PC-9 (cell line): ENCODE measurements around the gene CPLANE1. TPM values are rescaled to one million over a fixed set of nuclear protein-coding genes. Genes with fewer than 3 reads are reported as not detected.

Experiments used
- BruUV-seq: library from RNA; stranded (reverse); fragments of 400-500 nt; replicated peaks from 2 replicates; lab custom pipeline; 2021; lab: Mats Ljungman, UMichigan
- CTCF ChIA-PET: fragments of 300-600 bp; sonication (Branson Sonifier 250); formaldehyde crosslinking; loops from one replicate; lab custom pipeline; 2022; ENCODE audit warnings: antibody characterized with exemption; lab: Charles Lee
- POLR2A ChIA-PET: fragments of 300-600 bp; sonication (Branson Sonifier 250); formaldehyde crosslinking; loops from one replicate; lab custom pipeline; 2022; ENCODE audit warnings: antibody characterized with exemption; ENCODE audit not compliant: unreplicated experiment; lab: Charles Lee
- DNase-seq, 2 experiments: peaks; one replicate each; pipeline versions ENCODE4 v3.0.0 to v3.0.0-alpha.2; 2015 to 2022; ENCODE audit warnings: mixed read lengths in 1 of 2
- H2AFZ ChIP-seq: fragments of 200-600 bp; sonication (generic); 2 replicates; pipeline ENCODE4 v1.8.1; 2017; ENCODE audit warnings: antibody characterized with exemption
- H3F3A ChIP-seq: fragments of 200-600 bp; sonication (generic); 2 replicates; pipeline ENCODE4 v1.8.1; 2017; ENCODE audit warnings: antibody characterized with exemption, mild to moderate bottlenecking, low read depth; ENCODE audit not compliant: insufficient read depth
- H3K27ac ChIP-seq: fragments of 200-600 bp; sonication (generic); 2 replicates; pipeline ENCODE4 v1.6.1; 2016; ENCODE audit warnings: mixed run types
- H3K27me3 ChIP-seq: fragments of 200-600 bp; sonication (generic); 2 replicates; pipeline ENCODE4 v1.6.1; 2016; ENCODE audit warnings: low read depth, mixed run types; ENCODE audit not compliant: insufficient read depth
- H3K36me3 ChIP-seq: fragments of 200-600 bp; sonication (generic); 2 replicates; pipeline ENCODE4 v1.6.1; 2016; ENCODE audit warnings: low read depth, mixed run types
- H3K4me1 ChIP-seq: fragments of 200-600 bp; sonication (generic); replicated peaks from 2 replicates; pipeline ENCODE4 v1.6.1; 2016; ENCODE audit warnings: mixed run types; ENCODE audit not compliant: insufficient read depth
- H3K4me2 ChIP-seq: fragments of 200-600 bp; sonication (generic); 2 replicates; pipeline ENCODE4 v1.6.1; 2017; ENCODE audit warnings: mixed run types
- H3K4me3 ChIP-seq: fragments of 200-600 bp; sonication (generic); 2 replicates; pipeline ENCODE4 v1.6.1; 2016; ENCODE audit warnings: mixed run types
- H3K79me2 ChIP-seq: fragments of 200-600 bp; sonication (generic); 2 replicates; pipeline ENCODE4 v1.6.1; 2017; ENCODE audit warnings: low read depth, mixed run types
- H3K9me2 ChIP-seq: fragments of 200-600 bp; sonication (generic); 2 replicates; pipeline ENCODE4 v1.8.1; 2017; ENCODE audit warnings: mild to moderate bottlenecking; ENCODE audit not compliant: insufficient read depth
- H3K9me3 ChIP-seq: fragments of 200-600 bp; sonication (generic); 2 replicates; pipeline ENCODE4 v1.8.1; 2016; ENCODE audit warnings: low read depth; ENCODE audit not compliant: insufficient read depth
- H4K20me1 ChIP-seq: fragments of 200-600 bp; sonication (generic); 2 replicates; pipeline ENCODE4 v1.8.1; 2017; ENCODE audit not compliant: insufficient read depth
- EZH2 ChIP-seq: fragments of 200-600 bp; sonication (generic); IDR thresholded peaks from 2 replicates; pipeline ENCODE4 v1.8.0; 2017; ENCODE audit warnings: antibody characterized with exemption, low read depth
- intact Hi-C: fragments of 100-400 bp; cut with micrococcal nuclease; formaldehyde crosslinking; loops from one replicate; pipeline ENCODE4 v1.10.0; 2022; ENCODE audit not compliant: unreplicated experiment
- total RNA-seq: library from RNA; stranded (reverse); gene quantifications from 2 replicates; pipeline ENCODE4 v1.2.3, GENCODE V29; 2021
- TF ChIP-seq, protein P1 (sequence below): fragments of 200-600 bp; sonication (generic); conservative IDR thresholded peaks from 2 replicates; pipeline ENCODE4 v1.6.1; 2017; ENCODE audit warnings: mixed run types, antibody characterized with exemption, mild to moderate bottlenecking, moderate library complexity

The CPLANE1 gene
- total RNA-seq, 1 experiment from 2014 or later = 45.5 TPM

DNA sequence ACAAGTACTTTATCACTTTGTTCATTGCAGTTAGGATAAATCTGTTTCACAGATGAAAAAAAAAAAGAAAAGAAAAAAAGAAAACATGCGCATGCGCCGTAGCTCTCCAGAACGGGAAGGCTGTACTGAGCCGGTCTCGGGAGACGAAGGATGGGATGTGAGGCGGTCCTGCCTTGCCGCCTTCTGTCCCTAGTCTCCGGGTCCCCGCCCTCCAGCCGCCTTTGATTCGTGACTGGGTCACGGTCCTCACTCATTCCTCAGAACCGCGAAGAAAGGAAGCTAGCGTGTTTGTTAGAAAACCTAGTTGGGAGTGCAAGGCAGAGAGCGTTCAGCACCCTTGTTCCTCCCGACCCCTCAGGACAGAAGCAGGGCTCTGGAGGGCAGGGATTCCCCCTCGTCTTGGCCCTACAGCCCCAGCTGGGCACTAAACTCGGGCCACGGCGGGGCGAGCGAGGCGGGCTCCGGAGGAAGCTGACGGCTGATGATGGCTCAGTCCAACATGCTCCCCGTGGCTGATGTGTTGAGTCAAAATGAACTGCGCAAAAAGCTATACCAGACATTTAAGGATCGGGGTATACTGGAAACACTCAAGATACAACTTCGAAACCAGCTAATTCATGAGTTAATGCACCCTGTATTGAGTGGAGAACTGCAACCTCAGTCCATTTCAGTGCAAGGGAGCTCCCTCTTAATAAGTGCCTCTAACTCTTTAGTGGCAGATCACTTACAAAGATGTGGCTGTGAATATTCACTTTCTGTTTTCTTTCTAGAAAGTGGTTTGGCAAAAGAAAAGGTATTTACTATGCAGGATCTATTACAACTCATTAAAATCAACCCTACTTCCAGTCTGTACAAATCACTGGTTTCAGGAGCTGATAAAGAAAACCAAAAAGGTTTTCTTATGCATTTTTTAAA lies 40.0 kb downstream of the CPLANE1 start:
- BruUV-seq = no TSS peak
- no peak overlapping the region for H3K4me2 ChIP-seq
- ChIA-PET POLR2A (no interaction called here), CTCF (no interaction called here)
- H4K20me1 ChIP-seq = no peaks in the 10 kb centered on the region
- DNase-seq = no peak
- H3K9me3 ChIP-seq = no peaks in the 10 kb centered on the region
- H3K27me3 ChIP-seq = no peaks in the 10 kb centered on the region
- no peaks in the 10 kb centered on the region for H3K36me3 ChIP-seq
- no peak overlapping the region for H3K4me3 ChIP-seq
- intact Hi-C loops = no loop called here
- no peaks in the 10 kb centered on the region for H3K79me2 ChIP-seq
- H3K4me1 ChIP-seq = no peaks in the 10 kb centered on the region
- no peaks in the 10 kb centered on the region for H3K9me2 ChIP-seq
- no peak overlapping the region for H3K27ac ChIP-seq
- H2AFZ ChIP-seq = no peak overlapping the region
- H3F3A ChIP-seq = no peaks in the 10 kb centered on the region
- TF ChIP-seq, protein P1, sequence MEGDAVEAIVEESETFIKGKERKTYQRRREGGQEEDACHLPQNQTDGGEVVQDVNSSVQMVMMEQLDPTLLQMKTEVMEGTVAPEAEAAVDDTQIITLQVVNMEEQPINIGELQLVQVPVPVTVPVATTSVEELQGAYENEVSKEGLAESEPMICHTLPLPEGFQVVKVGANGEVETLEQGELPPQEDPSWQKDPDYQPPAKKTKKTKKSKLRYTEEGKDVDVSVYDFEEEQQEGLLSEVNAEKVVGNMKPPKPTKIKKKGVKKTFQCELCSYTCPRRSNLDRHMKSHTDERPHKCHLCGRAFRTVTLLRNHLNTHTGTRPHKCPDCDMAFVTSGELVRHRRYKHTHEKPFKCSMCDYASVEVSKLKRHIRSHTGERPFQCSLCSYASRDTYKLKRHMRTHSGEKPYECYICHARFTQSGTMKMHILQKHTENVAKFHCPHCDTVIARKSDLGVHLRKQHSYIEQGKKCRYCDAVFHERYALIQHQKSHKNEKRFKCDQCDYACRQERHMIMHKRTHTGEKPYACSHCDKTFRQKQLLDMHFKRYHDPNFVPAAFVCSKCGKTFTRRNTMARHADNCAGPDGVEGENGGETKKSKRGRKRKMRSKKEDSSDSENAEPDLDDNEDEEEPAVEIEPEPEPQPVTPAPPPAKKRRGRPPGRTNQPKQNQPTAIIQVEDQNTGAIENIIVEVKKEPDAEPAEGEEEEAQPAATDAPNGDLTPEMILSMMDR = no peak
- TF ChIP-seq EZH2 = no peak

DNA sequence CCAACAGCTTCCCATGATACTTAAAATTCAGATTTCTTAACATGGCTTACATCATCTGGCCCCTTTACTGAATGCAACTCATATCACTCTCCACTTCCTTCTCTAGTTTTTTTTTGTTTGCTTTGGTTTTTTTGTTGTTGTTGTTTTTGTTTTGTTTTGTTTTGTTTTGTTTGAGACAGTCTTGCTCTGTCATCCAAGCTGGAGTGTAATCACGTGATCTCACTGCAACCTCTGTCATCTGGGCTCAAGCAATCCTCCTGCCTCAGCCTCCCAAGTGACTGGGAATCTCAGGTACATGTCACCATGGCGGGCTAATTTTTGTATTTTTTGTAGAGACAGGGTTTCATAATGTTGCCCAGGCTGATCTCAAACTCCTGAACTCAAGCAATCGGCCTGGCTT lies 41.4 kb downstream of the CPLANE1 start:
- no peak for DNase-seq
- Histone ChIP-seq H2AFZ (no peak overlapping the region), H3F3A (no peaks in the 10 kb centered on the region), H3K4me1 (no peaks in the 10 kb centered on the region), H3K27me3 (no peaks in the 10 kb centered on the region), H3K9me2 (no peaks in the 10 kb centered on the region; the same call in 1 of the 2 replicates), H3K4me2 (no peak overlapping the region), H3K27ac (no peak overlapping the region), H4K20me1 (no peaks in the 10 kb centered on the region), H3K9me3 (no peaks in the 10 kb centered on the region), H3K79me2 (no peaks in the 10 kb centered on the region), H3K36me3 (no peaks in the 10 kb centered on the region), H3K4me3 (no peak overlapping the region)
- intact Hi-C loops = no loop called here
- no TSS peak for BruUV-seq
- TF ChIP-seq, protein P1 = no peak
- no peak for TF ChIP-seq EZH2
- CTCF ChIA-PET = no interaction called here
- POLR2A ChIA-PET = interaction anchor here (0.7 kb wide), 2 partner anchors 10 to 42 kb away, joined by 3 to 12 read pairs; no protein-coding TSS in a partner anchor

DNA sequence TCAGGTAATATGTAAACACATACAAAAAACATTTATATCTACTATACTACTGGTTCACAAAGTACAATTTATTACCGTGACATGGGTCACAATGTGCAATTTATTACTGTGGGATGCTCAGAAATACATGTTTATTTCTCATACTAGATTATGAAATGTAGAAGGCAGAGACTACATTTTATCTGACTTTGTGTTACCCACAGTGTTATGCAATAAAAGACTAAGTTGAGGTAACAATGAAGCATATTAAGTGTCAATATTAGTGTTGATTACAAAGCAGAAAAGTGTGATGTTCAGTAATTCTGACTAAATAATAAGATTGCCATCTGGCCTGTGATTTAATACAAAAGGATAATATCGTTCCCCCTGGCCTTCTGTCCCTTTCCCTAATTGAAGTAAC lies 42.4 kb downstream of the CPLANE1 start:
- BruUV-seq = no TSS peak
- no peaks in the 10 kb centered on the region for H3K27me3 ChIP-seq
- H3K9me2 ChIP-seq = no peaks in the 10 kb centered on the region; the same call in 1 of the 2 replicates
- H4K20me1 ChIP-seq = no peaks in the 10 kb centered on the region
- H3K9me3 ChIP-seq = no peaks in the 10 kb centered on the region
- ChIA-PET POLR2A (no interaction called here), CTCF (no interaction called here)
- H3K4me2 ChIP-seq = no peak overlapping the region
- DNase-seq = no peak
- TF ChIP-seq EZH2 = no peak
- TF ChIP-seq, protein P1 = no peak
- no peaks in the 10 kb centered on the region for H3K36me3 ChIP-seq
- H3K79me2 ChIP-seq = no peaks in the 10 kb centered on the region
- H3K4me1 ChIP-seq = no peaks in the 10 kb centered on the region
- no peak overlapping the region for H3K4me3 ChIP-seq
- H2AFZ ChIP-seq = no peak overlapping the region
- no peak overlapping the region for H3K27ac ChIP-seq
- H3F3A ChIP-seq = no peaks in the 10 kb centered on the region
- intact Hi-C loops = no loop called here
